GM12878 (cell line): Measurements from ENCODE around the gene NSMCE1.

Experiments used
- CTCF ChIP-seq, 3 experiments: IDR thresholded peaks in 2 of 3; conservative IDR thresholded peaks in 1 of 3; 2 replicates each; pipeline ENCODE4 v1.5.1; 2011; ENCODE audit warnings: low read depth in 3 of 3, low read length in 3 of 3, mild to moderate bottlenecking in 3 of 3, control low read depth in 2 of 3, moderate library complexity in 2 of 3, inconsistent platforms in 1 of 3, mixed read lengths in 1 of 3; ENCODE audit not compliant: control insufficient read depth in 2 of 3, insufficient read depth in 1 of 3; ENCODE audit errors: extremely low read depth in 1 of 3
- FOS ChIP-seq: IDR thresholded peaks from 3 replicates; pipeline ENCODE4 v1.6.1; 2011; ENCODE audit warnings: borderline replicate concordance; ENCODE audit not compliant: insufficient read length; ENCODE audit errors: extremely low read depth
- KDM1A ChIP-seq: fragments of 200-600 bp; sonication (generic); IDR thresholded peaks from 2 replicates; pipeline ENCODE4 v1.6.1; 2016; ENCODE audit warnings: borderline replicate concordance
- POLR2A ChIP-seq: IDR thresholded peaks from 2 replicates; pipeline ENCODE4 v1.6.1; 2011; ENCODE audit warnings: low read depth, mild to moderate bottlenecking, low read length
- TCF7 ChIP-seq: IDR thresholded peaks from 2 replicates; pipeline ENCODE4 v1.6.1; 2014; ENCODE audit warnings: antibody characterized with exemption, borderline replicate concordance
- USF1 ChIP-seq: IDR thresholded peaks from 2 replicates; pipeline ENCODE4 v1.6.1; 2011; ENCODE audit warnings: borderline replicate concordance, low read depth, mild to moderate bottlenecking, moderate library complexity, mixed read lengths, low read length; ENCODE audit not compliant: insufficient read depth; ENCODE audit errors: extremely low read length

- TF ChIP-seq POLR2A (no peak), CTCF (IDR thresholded peaks at IDR 0.05 in 2 of 3, conservative IDR thresholded peaks at IDR 0.05 in 1 of 3; ENCODE audit: control insufficient read depth in 2 of 3, extremely low read depth in 1 of 3, insufficient read depth in 1 of 3, low read depth in 3 of 3, low read length in 3 of 3) (no peak), USF1 (no peak), FOS (no peak), KDM1A (no peak), TCF7 (no peak)
Observed at GRCh38 chr16:27220991-27221390, 47.6 kb downstream of the NSMCE1 start.
